Activated naive CD4-positive, alpha-beta T cell treated with anti-CD3 and anti-CD28 coated beads, Interleukin-2, amount 50 U/mL, for 72 hours (primary cell): ENCODE results near the gene CFAP100. TPM values are rescaled to one million over a fixed set of nuclear protein-coding genes. Genes with fewer than 3 reads are reported as not detected.
A peak's percentile ranks its signal among the peaks of the same experiment; 100 is the strongest.

ENCODE experiments used
- ATAC-seq, 2 donors: fragments of 150-1000 bp; cut with Tn5 transposase; 2 replicates each; pipeline ENCODE4 v1.10.0; 2021; ENCODE audit warnings: mild to moderate bottlenecking in 2 of 2, moderate library complexity in 2 of 2
- DNase-seq, 2 donors: peaks; one replicate each; pipeline ENCODE4 v3.0.0; 2021 to 2022; ENCODE audit warnings: low spot score in 2 of 2
- H3K27ac Mint-ChIP-seq, 2 donors: one replicate each; pipeline ENCODE4 v1.8.0; 2022; ENCODE audit warnings: mild to moderate bottlenecking in 2 of 2, mixed read lengths in 2 of 2
- H3K36me3 Mint-ChIP-seq, 2 donors: one replicate each; pipeline ENCODE4 v1.8.0; 2022; ENCODE audit warnings: mixed read lengths in 2 of 2
- H3K9me3 Mint-ChIP-seq, 2 donors: one replicate each; pipeline ENCODE4 v1.8.0; 2022; ENCODE audit warnings: mixed read lengths in 2 of 2
- total RNA-seq, 2 donors: library from RNA; stranded (reverse); gene quantifications; one replicate each; pipeline ENCODE4 v1.2.3, GENCODE V29; 2022

CFAP100 gene
- total RNA-seq, 2 donors from 2014 or later, result not detected

- ATAC-seq (no peak), DNase-seq (peak in 1 of 2 donors; percentile 39)
- H3K36me3 Mint-ChIP-seq, result peaks cover 0 to 24% of the 10 kb centered on the region in 2 donors
- no peaks in the 10 kb centered on the region for H3K9me3 Mint-ChIP-seq
- peak overlapping the region in 1 of 2 donors; percentile 65 for H3K27ac Mint-ChIP-seq
Observed at GRCh38 chr3:126439346-126439967, 44.7 kb downstream of the CFAP100 start.

- Mint-ChIP-seq H3K9me3 (no peaks in the 10 kb centered on the region), H3K36me3 (peaks cover 0 to 22% of the 10 kb centered on the region in 2 donors), H3K27ac (peak overlapping the region; percentile 49 to 59)
- no peak for ATAC-seq
- no peak for DNase-seq
Observed at GRCh38 chr3:126439968-126440708, 45.4 kb downstream of the CFAP100 start.

DNA sequence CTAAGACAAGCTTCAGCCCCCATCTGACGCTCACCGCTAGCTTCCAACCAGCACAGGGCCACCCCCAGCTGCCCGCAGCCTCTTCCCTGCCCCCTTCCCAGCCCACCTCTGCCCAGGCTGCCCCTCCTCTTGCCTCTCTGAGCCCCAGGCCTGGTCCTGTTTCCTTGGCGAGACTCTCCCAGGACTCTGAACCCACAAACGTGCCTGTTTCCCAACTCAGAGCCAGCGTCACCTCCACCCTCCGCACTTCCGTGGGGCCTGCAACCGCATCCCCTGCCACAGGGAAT is 45.9 kb downstream of the CFAP100 start:
- peaks cover 0 to 22% of the 10 kb centered on the region in 2 donors for H3K36me3 Mint-ChIP-seq
- H3K27ac Mint-ChIP-seq, result peak overlapping the region in 1 of 2 donors; percentile 49
- ATAC-seq (no peak), DNase-seq (no peak)
- H3K9me3 Mint-ChIP-seq, result no peaks in the 10 kb centered on the region

GRCh38 chr3:126441256-126441880 is 46.7 kb downstream of the CFAP100 start:
- DNase-seq (peak in 1 of 2 donors; percentile 35), ATAC-seq (no peak)
- H3K27ac Mint-ChIP-seq, result no peak overlapping the region
- peaks cover 0 to 22% of the 10 kb centered on the region in 2 donors for H3K36me3 Mint-ChIP-seq
- no peaks in the 10 kb centered on the region for H3K9me3 Mint-ChIP-seq

DNA sequence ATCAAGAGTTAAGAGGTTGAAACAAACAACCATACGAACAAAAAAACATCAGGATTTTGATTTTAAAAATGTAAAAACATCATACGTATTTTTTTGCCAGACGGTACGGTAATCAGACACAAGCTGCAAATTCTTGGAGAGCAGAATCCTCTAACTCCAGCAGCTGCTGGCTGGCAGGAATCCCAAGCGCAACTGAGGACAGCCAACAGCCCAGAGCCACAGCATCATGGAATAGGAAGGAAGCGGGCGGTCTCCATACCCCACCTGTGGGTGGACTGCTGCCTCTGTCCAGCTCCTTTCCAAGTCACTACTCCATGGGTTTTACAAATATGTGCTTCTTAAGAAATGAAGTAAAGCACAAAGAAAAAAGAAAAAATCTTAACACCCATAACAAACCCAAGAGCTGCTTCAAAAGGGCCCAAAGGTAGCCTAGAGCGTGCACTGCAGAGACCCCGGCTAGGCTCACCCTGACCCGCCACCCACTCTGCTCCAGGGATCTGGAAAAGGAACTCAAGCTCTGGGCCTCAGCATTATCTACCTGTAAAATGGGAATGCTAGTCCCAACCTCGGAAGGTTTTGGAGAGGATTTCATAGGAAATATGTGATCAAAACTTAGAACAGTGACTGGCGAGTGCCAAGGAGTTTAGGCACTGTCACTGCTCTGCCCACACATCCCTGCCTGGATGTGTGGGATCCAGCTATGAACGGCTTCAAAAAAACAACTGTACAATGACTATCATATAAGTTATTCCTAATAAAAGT is 47.6 kb downstream of the CFAP100 start:
- ATAC-seq, result no peak
- H3K9me3 Mint-ChIP-seq, result no peaks in the 10 kb centered on the region
- H3K27ac Mint-ChIP-seq, result no peak overlapping the region
- H3K36me3 Mint-ChIP-seq, result peaks cover 0 to 14% of the 10 kb centered on the region in 2 donors
- no peak for DNase-seq

DNA sequence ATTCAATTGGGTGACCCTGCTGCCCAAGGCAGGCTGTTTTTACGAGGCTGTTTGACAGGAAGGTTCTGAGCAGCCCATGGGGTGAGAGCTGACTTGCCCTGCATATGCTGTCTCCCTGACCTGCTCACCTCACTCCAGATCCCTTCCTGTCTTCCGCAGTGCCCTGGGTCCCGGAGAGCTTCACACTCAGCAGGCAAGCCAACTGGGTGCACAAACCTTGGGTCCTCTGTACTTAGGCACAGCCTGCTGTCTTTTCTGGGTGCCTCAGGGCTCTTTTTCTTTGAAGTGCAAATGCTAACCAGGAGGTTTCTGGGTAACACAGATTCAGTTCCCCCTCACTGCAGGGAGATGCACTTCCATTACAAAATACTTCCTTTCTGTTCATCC is 48.1 kb downstream of the CFAP100 start:
- DNase-seq, result no peak
- H3K36me3 Mint-ChIP-seq, result peaks cover 0 to 10% of the 10 kb centered on the region in 2 donors
- ATAC-seq, result no peak
- no peaks in the 10 kb centered on the region for H3K9me3 Mint-ChIP-seq
- peak overlapping the region in 1 of 2 donors; percentile 16 for H3K27ac Mint-ChIP-seq

DNA sequence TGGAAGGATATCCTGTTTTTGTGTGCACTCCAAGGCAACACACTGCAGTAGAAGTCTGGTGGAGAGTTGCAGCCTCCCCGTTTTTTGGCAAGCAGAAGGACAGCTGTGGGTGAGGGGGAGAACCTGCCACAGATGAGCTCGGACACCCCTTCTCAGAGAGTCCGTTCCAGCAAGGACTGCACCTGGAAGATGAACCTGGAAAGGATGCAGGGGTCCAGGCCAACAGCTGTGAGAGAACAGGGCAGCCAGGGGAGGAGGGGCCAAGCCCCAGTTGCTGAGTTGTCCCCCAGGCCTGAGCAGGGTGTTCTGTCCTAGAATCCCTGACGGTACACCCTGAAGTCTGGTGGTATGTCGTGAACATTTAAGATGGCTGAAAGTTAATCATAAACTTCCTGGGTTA is 50.8 kb downstream of the CFAP100 start:
- DNase-seq (no peak), ATAC-seq (no peak)
- Mint-ChIP-seq H3K27ac (no peak overlapping the region), H3K36me3 (no peaks in the 10 kb centered on the region), H3K9me3 (no peaks in the 10 kb centered on the region)

DNA sequence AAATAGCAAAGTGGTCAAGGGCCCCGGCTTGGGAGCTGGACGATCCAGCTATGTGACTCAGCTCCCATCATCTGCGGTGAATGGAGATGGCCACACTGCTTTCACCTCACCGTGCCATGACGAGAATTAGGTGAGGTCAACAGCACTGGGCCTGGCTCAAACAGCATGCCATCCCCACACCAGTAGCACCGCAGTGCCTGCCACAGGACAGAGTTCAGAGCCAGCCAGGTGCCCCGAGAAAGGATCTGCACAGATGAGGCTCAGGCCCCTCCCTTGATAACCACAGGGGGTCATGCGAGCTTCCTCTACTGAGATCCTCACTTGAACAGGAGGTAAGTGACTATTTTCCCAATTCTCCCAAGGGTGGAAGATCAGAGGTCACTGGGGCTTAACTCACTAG is 51.6 kb downstream of the CFAP100 start:
- Mint-ChIP-seq H3K9me3 (no peaks in the 10 kb centered on the region), H3K27ac (no peak overlapping the region), H3K36me3 (peaks cover 0 to 5% of the 10 kb centered on the region in 2 donors)
- DNase-seq (peak in 1 of 2 donors; percentile 51), ATAC-seq (no peak)

DNA sequence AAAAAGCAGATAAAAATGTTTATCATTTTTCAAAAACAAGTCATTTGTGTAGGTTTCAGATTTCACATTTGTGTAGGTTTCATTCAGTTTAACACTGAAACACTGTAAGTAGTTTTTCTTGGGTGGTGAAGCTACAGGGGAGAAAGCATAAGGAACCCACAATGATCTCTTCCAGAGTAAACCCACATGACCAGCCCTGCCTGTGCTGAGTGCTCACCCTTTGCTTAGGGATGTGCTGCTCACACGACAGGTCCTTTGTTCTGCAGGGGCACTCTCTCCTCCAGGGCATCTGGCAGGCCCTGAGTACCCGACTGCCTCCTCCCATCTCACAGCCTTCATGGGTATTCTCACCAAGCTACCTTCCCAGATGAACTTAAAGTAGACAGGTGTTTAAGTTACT is 52.1 kb downstream of the CFAP100 start:
- peak in 1 of 2 donors; percentile 31 for ATAC-seq
- peak in 1 of 2 donors; percentile 34 for DNase-seq
- H3K27ac Mint-ChIP-seq, result peak overlapping the region in 1 of 2 donors; percentile 60
- no peaks in the 10 kb centered on the region for H3K9me3 Mint-ChIP-seq
- peaks cover 0 to 10% of the 10 kb centered on the region in 2 donors for H3K36me3 Mint-ChIP-seq

- DNase-seq, result no peak
- peaks cover 0 to 14% of the 10 kb centered on the region in 2 donors for H3K36me3 Mint-ChIP-seq
Observed at GRCh38 chr3:126447456-126448106, 52.9 kb downstream of the CFAP100 start.

GRCh38 chr3:126448136-126448892 is 53.6 kb downstream of the CFAP100 start:
- peak in 1 of 2 donors; percentile 40 for DNase-seq
- peak overlapping the region in 1 of 2 donors; percentile 61 for H3K27ac Mint-ChIP-seq
- H3K36me3 Mint-ChIP-seq, result peaks cover 0 to 14% of the 10 kb centered on the region in 2 donors
- ATAC-seq, result no peak
- H3K9me3 Mint-ChIP-seq, result no peaks in the 10 kb centered on the region

More at GRCh38 chr3:126447456-126448106, 52.9 kb downstream of the CFAP100 start:
- no peak overlapping the region for H3K27ac Mint-ChIP-seq
- ATAC-seq, result no peak
- no peaks in the 10 kb centered on the region for H3K9me3 Mint-ChIP-seq

DNA sequence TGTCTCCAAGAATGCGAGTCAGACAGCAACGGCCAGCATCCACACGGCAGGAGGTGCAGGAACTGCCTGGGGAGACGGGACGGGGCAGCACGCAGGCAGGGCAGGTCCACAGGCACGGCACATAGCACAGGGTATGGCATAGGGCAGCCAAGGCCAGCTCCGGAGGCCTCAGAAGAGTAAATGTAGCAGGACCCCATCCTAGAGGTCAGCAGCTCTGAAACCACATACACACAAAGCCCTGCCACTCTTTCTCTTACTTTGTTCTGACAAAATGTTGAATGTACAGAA is 54.1 kb downstream of the CFAP100 start:
- H3K36me3 Mint-ChIP-seq, result peaks cover 0 to 14% of the 10 kb centered on the region in 2 donors
- DNase-seq (no peak), ATAC-seq (no peak)
- H3K9me3 Mint-ChIP-seq, result no peaks in the 10 kb centered on the region
- H3K27ac Mint-ChIP-seq, result no peak overlapping the region

- Mint-ChIP-seq H3K27ac (peak overlapping the region in 1 of 2 donors; percentile 53), H3K36me3 (peaks cover 0 to 14% of the 10 kb centered on the region in 2 donors), H3K9me3 (no peaks in the 10 kb centered on the region)
- peak in 1 of 2 donors; percentile 31 for DNase-seq
- no peak for ATAC-seq
Observed at GRCh38 chr3:126449621-126450051, 54.9 kb downstream of the CFAP100 start.

DNA sequence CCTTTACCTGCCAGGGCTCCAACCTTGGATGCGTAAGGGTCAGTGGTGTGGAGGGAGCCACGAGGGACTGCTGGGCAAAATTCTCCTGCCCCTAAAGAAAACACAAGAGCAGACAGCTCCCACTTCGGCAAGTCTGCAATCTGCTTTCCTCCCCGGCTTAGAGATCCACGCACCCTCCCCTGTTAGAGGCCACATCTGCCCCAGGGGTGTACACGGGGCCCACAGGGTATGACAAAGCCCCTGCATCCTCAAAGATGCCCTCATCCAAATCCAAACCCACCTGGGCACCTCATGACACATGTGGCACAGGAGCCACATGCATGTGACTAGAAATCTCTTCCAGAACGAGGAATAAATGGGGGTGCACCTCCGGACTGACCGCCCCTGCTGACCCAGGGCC is 55.5 kb downstream of the CFAP100 start:
- no peak for DNase-seq
- Mint-ChIP-seq H3K36me3 (peaks cover 0 to 14% of the 10 kb centered on the region in 2 donors), H3K27ac (peak overlapping the region in 1 of 2 donors; percentile 22), H3K9me3 (no peaks in the 10 kb centered on the region)
- ATAC-seq, result no peak

DNA sequence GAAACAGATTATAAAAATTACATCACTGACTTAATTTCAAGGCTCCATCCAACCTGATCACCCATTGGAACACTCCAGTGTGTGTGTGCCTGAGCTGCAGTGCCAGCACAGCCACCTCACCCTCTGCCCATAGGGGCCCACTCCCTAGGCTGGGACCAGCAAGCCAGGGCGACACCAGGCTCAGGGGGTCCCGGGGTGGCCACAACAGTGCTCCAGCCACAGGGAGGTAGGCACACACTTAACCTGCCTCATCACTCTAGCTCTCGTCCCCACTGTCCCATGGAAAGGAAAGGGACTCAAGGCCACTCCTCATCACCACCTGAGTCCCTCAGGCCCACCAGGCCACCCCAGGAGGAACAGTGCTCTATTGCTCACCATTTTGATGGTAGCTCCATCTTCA is 56.0 kb downstream of the CFAP100 start:
- DNase-seq (peak in 1 of 2 donors; percentile 37), ATAC-seq (peak in 1 of 2 donors; percentile 22)
- Mint-ChIP-seq H3K27ac (peak overlapping the region; percentile 22 to 63), H3K9me3 (no peaks in the 10 kb centered on the region), H3K36me3 (peaks cover 0 to 14% of the 10 kb centered on the region in 2 donors)

DNA sequence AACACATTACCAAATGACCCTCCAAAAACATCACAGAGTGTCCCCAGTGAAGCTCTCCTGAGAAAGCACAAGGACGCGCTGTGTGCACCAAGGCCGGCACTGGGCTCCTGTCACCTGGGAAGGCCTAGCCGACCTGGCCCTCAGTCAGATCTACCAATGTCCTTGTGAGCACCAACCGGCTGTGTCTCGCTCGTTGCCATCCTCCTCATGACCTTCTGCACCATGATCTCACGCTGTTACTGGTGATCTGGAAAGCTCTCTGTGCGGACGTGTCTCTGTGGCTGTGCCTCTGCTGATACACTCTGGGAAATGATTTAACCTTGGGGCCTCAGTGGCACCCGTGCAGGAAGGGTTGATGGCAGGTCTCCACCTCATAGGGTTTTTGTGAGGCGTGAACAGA is 56.8 kb downstream of the CFAP100 start:
- Mint-ChIP-seq H3K36me3 (peaks cover 0 to 14% of the 10 kb centered on the region in 2 donors), H3K27ac (peak overlapping the region in 1 of 2 donors; percentile 12), H3K9me3 (no peaks in the 10 kb centered on the region)
- ATAC-seq (no peak), DNase-seq (no peak)
